PFSK-1 (cell line): Measurements from ENCODE around the gene DND1.

Experiments used
- FOXP2 ChIP-seq: optimal IDR thresholded peaks from 2 replicates; pipeline ENCODE3; 2011; ENCODE audit warnings: borderline replicate concordance, control low read depth, inconsistent platforms; ENCODE audit not compliant: insufficient read depth; ENCODE audit errors: extremely low read length, extremely low read depth
- POLR2AphosphoS5 ChIP-seq: IDR thresholded peaks from 2 replicates; pipeline ENCODE4 v1.6.1; 2012; ENCODE audit warnings: low read depth, mild to moderate bottlenecking, control low read depth, low read length, moderate library complexity
- REST ChIP-seq, 2 experiments: IDR thresholded peaks; 2 replicates each; pipeline versions ENCODE4 v1.6.1 to v1.8.0; 2011 to 2012; ENCODE audit warnings: low read depth in 2 of 2, low read length in 2 of 2, control low read depth in 1 of 2, inconsistent platforms in 1 of 2, mild to moderate bottlenecking in 1 of 2, moderate library complexity in 1 of 2; ENCODE audit not compliant: insufficient read depth in 1 of 2
- SIN3A ChIP-seq: IDR thresholded peaks from 2 replicates; pipeline ENCODE4 v1.6.1; 2012; ENCODE audit warnings: mild to moderate bottlenecking, low read length, moderate library complexity, borderline replicate concordance; ENCODE audit not compliant: insufficient read depth
- TAF1 ChIP-seq: IDR thresholded peaks from 2 replicates; pipeline ENCODE4 v1.6.1; 2012; ENCODE audit warnings: low read length, control low read depth, borderline replicate concordance; ENCODE audit not compliant: insufficient read depth

- TF ChIP-seq TAF1 (peak; percentile 91; the same call in 1 of the 2 replicates), REST (IDR thresholded peaks at IDR 0.05; ENCODE audit: insufficient read depth in 1 of 2, low read depth in 2 of 2, low read length in 2 of 2) (peak in 1 of 2 experiments; percentile 26; a peak in 1 of 4 replicates), SIN3A (peak; percentile 50; the same call in 1 of the 2 replicates), POLR2AphosphoS5 (peak; percentile 84), FOXP2 (no peak)
Observed at GRCh38 chr5:140700177-140701144, 27.1 kb upstream of the DND1 start, which contains the start of gene ZMAT2.
